WTC11 (cell line): ENCODE results near the gene ACTA2. TPM values are rescaled to one million over a fixed set of nuclear protein-coding genes. Genes with fewer than 3 reads are reported as not detected.
A peak's percentile ranks its signal among the peaks of the same experiment; 100 is the strongest.

ENCODE experiments used
- ATAC-seq: fragments of 200-7000 bp; cut with Tn5 transposase; 2 replicates; pipeline ENCODE4 v1.10.0; 2021; ENCODE audit warnings: mild to moderate bottlenecking, moderate library complexity
- CTCF ChIA-PET: fragments of 300-600 bp; sonication (Branson Sonifier 250); formaldehyde crosslinking; loops from one replicate; lab custom pipeline; 2021; ENCODE audit warnings: antibody characterized with exemption; lab: Charles Lee
- POLR2A ChIA-PET: fragments of 350-600 bp; sonication (Branson Sonifier 250); formaldehyde crosslinking; loops from one replicate; lab custom pipeline; 2021; ENCODE audit warnings: antibody characterized with exemption; lab: Charles Lee
- DNase-seq: peaks from one replicate; pipeline ENCODE4 v3.0.0; 2021; ENCODE audit warnings: low spot score
- H3K27ac Mint-ChIP-seq: 2 replicates; pipeline ENCODE4 v1.8.0; 2021; ENCODE audit warnings: mixed read lengths
- H3K27me3 Mint-ChIP-seq: 2 replicates; pipeline ENCODE4 v1.8.0; 2021; ENCODE audit warnings: low read depth, mild to moderate bottlenecking, moderate library complexity, mixed read lengths
- H3K36me3 Mint-ChIP-seq: 2 replicates; pipeline ENCODE4 v1.8.0; 2021; ENCODE audit warnings: mixed read lengths
- H3K4me1 Mint-ChIP-seq: 2 replicates; pipeline ENCODE4 v1.8.0; 2022; ENCODE audit warnings: mixed read lengths
- H3K4me3 Mint-ChIP-seq: 2 replicates; pipeline ENCODE4 v1.8.0; 2021; ENCODE audit warnings: mild to moderate bottlenecking, moderate library complexity, mixed read lengths
- H3K9me3 Mint-ChIP-seq: 2 replicates; pipeline ENCODE4 v1.8.0; 2021; ENCODE audit warnings: mixed read lengths
- CBFB ChIP-seq: sonication (generic); formaldehyde crosslinking; IDR thresholded peaks from 2 replicates; pipeline ENCODE4 v1.8.1; 2022; ENCODE audit warnings: mild to moderate bottlenecking, low read depth, missing genetic modification reagents
- ESRRA ChIP-seq: sonication (generic); formaldehyde crosslinking; IDR thresholded peaks from 2 replicates; pipeline ENCODE4 v1.8.1; 2022; ENCODE audit warnings: mild to moderate bottlenecking, missing genetic modification reagents, borderline replicate concordance
- FOXK1 ChIP-seq: sonication (generic); formaldehyde crosslinking; IDR thresholded peaks from 2 replicates; pipeline ENCODE4 v1.8.0; 2022; ENCODE audit warnings: mild to moderate bottlenecking, moderate library complexity, missing genetic modification reagents
- FOXP1 ChIP-seq: sonication (generic); formaldehyde crosslinking; IDR thresholded peaks from 2 replicates; pipeline ENCODE4 v1.8.0; 2022; ENCODE audit warnings: missing genetic modification reagents, mild to moderate bottlenecking, moderate library complexity, borderline replicate concordance
- GTF2I ChIP-seq: fragments of 250-450 bp; sonication (Bioruptor Pico); conservative IDR thresholded peaks from 2 replicates; pipeline ENCODE4 v1.4.0; 2021; ENCODE audit warnings: mild to moderate bottlenecking
- MYBL2 ChIP-seq: sonication (generic); formaldehyde crosslinking; IDR thresholded peaks from 2 replicates; pipeline ENCODE4 v1.8.1; 2023; ENCODE audit warnings: mild to moderate bottlenecking, moderate library complexity, missing genetic modification reagents
- NR2C2 ChIP-seq: sonication (generic); formaldehyde crosslinking; IDR thresholded peaks from 2 replicates; pipeline ENCODE4 v1.8.0; 2022; ENCODE audit warnings: mild to moderate bottlenecking, missing genetic modification reagents
- OVOL2 ChIP-seq: fragments of 250-450 bp; sonication (Bioruptor Pico); IDR thresholded peaks from 2 replicates; pipeline ENCODE4 v1.9.0; 2021; ENCODE audit warnings: mild to moderate bottlenecking, borderline replicate concordance
- SP1 ChIP-seq: sonication (generic); formaldehyde crosslinking; conservative IDR thresholded peaks from 2 replicates; pipeline ENCODE4 v1.8.1; 2022; ENCODE audit warnings: missing genetic modification reagents
- ZNF121 ChIP-seq: sonication (generic); formaldehyde crosslinking; IDR thresholded peaks from 2 replicates; pipeline ENCODE4 v1.8.0; 2023; ENCODE audit warnings: missing genetic modification reagents
- ZNF396 ChIP-seq: fragments of 250-450 bp; sonication (Bioruptor Pico); IDR thresholded peaks from 2 replicates; pipeline ENCODE4 v1.8.0; 2021; ENCODE audit warnings: mild to moderate bottlenecking, moderate library complexity, borderline replicate concordance
- ZNF423 ChIP-seq: fragments of 250-450 bp; sonication (Bioruptor Pico); IDR thresholded peaks from 2 replicates; pipeline ENCODE4 v2.1.2; 2022; ENCODE audit warnings: mild to moderate bottlenecking, moderate library complexity
- total RNA-seq: library from RNA; stranded (reverse); gene quantifications from 3 replicates; pipeline ENCODE4 v1.2.3, GENCODE V29; 2021
- TF ChIP-seq, protein P1 (sequence below): fragments of 250-450 bp; sonication (Bioruptor Pico); conservative IDR thresholded peaks from 2 replicates; pipeline ENCODE4 v1.9.0; 2021; ENCODE audit warnings: mild to moderate bottlenecking
- TF ChIP-seq, protein P2 (sequence below): fragments of 250-450 bp; sonication (Bioruptor Pico); IDR thresholded peaks from 2 replicates; pipeline ENCODE4 v1.9.0; 2021; ENCODE audit warnings: mild to moderate bottlenecking
- TF ChIP-seq, protein P3 (sequence below): sonication (generic); formaldehyde crosslinking; IDR thresholded peaks from 2 replicates; pipeline ENCODE4 v1.8.1; 2022; ENCODE audit warnings: mild to moderate bottlenecking, missing genetic modification reagents, moderate library complexity, borderline replicate concordance
- TF ChIP-seq, protein P4 (sequence below): sonication (generic); formaldehyde crosslinking; IDR thresholded peaks from 2 replicates; pipeline ENCODE4 v1.8.1; 2023; ENCODE audit warnings: mild to moderate bottlenecking, missing genetic modification reagents
- TF ChIP-seq, protein P5 (sequence below): sonication (generic); formaldehyde crosslinking; IDR thresholded peaks from 2 replicates; pipeline ENCODE4 v1.8.1; 2022; ENCODE audit warnings: missing genetic modification reagents, borderline replicate concordance
- TF ChIP-seq, protein P6 (sequence below): sonication (generic); formaldehyde crosslinking; IDR thresholded peaks from 2 replicates; pipeline ENCODE4 v1.8.1; 2022; ENCODE audit warnings: mild to moderate bottlenecking, moderate library complexity, missing genetic modification reagents
- TF ChIP-seq, protein P7 (sequence below): sonication (generic); formaldehyde crosslinking; conservative IDR thresholded peaks from 2 replicates; pipeline ENCODE4 v1.8.1; 2022; ENCODE audit warnings: mild to moderate bottlenecking, missing genetic modification reagents
- TF ChIP-seq, protein P8 (sequence below): sonication (generic); formaldehyde crosslinking; IDR thresholded peaks from 2 replicates; pipeline ENCODE4 v1.8.1; 2023; ENCODE audit warnings: mild to moderate bottlenecking, moderate library complexity, missing genetic modification reagents

The ACTA2 gene
- total RNA-seq, 1 experiment from 2014 or later, result 4.4 TPM

DNA sequence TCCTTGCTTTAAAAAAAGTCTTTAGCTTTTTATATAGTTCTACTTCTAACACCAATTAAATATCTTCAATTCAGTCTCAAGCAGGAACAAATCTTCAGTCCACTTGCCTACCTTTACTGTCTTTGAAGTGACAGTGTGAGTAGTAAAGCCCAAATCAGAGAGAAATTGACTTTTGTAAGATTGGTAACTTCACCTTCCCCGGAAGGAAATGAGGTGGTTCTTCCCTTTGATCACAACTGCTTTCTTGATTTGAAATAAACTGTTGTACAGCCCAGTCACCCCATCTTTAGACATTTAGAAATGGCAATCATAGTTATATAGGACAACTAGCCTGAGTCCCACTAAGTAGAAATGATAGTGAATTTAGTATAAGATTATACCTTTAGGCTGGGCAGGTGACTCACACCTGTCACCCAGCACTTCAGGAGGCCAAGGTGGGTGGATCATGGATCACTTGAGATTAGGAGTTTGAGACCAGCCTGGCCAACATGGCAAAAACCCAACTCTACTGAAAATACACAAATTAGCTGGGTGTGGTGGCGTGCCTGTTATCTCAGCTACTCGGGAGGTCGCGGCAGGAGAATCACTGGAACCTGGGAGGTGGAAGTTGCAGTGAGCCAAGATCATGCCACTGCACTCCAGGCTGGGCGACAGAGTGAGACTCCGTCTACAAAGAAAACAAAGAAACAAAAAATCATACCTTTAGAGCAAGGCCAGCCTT lies 42.7 kb upstream of the ACTA2 start (continued):
- TF ChIP-seq, protein P1, sequence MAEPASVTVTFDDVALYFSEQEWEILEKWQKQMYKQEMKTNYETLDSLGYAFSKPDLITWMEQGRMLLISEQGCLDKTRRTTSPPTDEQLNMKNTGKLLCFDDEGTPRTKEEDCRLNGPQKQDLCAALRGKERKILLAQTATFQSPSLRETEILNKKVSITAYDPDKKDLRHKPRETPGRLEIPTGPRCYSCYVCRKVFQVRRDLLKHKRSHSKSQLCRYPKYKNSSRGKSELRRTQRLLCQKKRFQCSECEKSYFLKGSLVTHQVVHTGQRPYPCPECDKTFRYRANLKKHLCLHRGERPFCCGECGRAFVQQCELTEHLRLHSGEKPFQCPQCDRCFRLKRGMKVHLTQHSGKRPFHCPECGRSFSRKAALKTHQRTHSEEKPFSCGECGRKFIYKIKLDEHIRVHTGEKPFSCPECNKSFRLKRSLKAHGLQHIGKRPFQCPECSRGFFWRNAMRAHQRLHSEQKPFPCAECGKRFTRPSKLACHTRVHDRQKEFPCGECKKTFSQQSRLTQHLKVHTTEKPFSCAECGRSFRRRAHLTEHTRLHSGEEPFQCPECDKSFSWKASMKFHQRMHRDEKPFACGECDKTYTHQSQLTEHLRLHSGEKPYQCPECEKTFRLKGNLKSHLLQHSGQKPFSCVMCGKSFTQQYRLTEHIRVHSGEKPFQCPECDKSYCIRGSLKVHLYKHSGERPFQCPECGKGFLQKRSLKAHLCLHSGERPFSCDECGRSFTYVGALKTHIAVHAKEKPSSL (CRISPR knock-in tag), result no peak
- TF ChIP-seq ESRRA (CRISPR knock-in tag) (no peak), MYBL2 (CRISPR knock-in tag) (no peak), ZNF121 (no peak), GTF2I (CRISPR knock-in tag) (no peak)
- TF ChIP-seq, protein P2, sequence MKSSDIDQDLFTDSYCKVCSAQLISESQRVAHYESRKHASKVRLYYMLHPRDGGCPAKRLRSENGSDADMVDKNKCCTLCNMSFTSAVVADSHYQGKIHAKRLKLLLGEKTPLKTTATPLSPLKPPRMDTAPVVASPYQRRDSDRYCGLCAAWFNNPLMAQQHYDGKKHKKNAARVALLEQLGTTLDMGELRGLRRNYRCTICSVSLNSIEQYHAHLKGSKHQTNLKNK, result no peak
- TF ChIP-seq, protein P3, sequence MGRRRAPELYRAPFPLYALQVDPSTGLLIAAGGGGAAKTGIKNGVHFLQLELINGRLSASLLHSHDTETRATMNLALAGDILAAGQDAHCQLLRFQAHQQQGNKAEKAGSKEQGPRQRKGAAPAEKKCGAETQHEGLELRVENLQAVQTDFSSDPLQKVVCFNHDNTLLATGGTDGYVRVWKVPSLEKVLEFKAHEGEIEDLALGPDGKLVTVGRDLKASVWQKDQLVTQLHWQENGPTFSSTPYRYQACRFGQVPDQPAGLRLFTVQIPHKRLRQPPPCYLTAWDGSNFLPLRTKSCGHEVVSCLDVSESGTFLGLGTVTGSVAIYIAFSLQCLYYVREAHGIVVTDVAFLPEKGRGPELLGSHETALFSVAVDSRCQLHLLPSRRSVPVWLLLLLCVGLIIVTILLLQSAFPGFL (CRISPR knock-in tag), result no peak

DNA sequence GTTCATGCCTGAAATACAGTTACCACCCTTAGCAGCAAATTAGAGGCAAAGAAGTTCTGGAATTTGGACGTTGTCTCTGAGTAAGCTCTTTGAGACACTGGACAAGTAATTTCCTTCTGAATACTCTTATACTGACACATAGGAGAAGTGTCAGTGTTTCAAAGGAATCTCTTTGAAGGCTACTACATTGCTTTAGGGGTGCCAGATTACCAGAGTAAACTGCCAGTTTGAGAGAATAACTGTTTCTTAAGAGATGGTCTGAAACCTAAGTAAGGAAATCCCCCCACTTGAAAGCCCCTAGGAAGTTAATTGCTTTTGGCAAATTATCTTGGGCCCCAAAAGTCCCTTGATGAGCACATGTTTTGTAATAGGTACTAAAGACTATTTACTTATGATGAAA lies 41.4 kb upstream of the ACTA2 start:
- ChIA-PET CTCF (interaction anchor here (4.9 kb wide), 1 partner anchor 60 kb away, joined by 58 read pairs; no protein-coding TSS in a partner anchor), POLR2A (no interaction called here)
- Mint-ChIP-seq H3K4me3 (no peak overlapping the region), H3K4me1 (peaks cover 29% of the 10 kb centered on the region), H3K27ac (no peak overlapping the region), H3K36me3 (no peaks in the 10 kb centered on the region), H3K27me3 (peaks cover 33% of the 10 kb centered on the region), H3K9me3 (no peaks in the 10 kb centered on the region)
- DNase-seq (no peak), ATAC-seq (no peak)
- TF ChIP-seq SP1 (CRISPR knock-in tag) (no peak), ZNF396 (CRISPR knock-in tag) (no peak), FOXP1 (CRISPR knock-in tag) (no peak)
- TF ChIP-seq, protein P4, sequence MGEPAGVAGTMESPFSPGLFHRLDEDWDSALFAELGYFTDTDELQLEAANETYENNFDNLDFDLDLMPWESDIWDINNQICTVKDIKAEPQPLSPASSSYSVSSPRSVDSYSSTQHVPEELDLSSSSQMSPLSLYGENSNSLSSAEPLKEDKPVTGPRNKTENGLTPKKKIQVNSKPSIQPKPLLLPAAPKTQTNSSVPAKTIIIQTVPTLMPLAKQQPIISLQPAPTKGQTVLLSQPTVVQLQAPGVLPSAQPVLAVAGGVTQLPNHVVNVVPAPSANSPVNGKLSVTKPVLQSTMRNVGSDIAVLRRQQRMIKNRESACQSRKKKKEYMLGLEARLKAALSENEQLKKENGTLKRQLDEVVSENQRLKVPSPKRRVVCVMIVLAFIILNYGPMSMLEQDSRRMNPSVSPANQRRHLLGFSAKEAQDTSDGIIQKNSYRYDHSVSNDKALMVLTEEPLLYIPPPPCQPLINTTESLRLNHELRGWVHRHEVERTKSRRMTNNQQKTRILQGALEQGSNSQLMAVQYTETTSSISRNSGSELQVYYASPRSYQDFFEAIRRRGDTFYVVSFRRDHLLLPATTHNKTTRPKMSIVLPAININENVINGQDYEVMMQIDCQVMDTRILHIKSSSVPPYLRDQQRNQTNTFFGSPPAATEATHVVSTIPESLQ, result no peak
- TF ChIP-seq, protein P3 (CRISPR knock-in tag), result no peak

DNA sequence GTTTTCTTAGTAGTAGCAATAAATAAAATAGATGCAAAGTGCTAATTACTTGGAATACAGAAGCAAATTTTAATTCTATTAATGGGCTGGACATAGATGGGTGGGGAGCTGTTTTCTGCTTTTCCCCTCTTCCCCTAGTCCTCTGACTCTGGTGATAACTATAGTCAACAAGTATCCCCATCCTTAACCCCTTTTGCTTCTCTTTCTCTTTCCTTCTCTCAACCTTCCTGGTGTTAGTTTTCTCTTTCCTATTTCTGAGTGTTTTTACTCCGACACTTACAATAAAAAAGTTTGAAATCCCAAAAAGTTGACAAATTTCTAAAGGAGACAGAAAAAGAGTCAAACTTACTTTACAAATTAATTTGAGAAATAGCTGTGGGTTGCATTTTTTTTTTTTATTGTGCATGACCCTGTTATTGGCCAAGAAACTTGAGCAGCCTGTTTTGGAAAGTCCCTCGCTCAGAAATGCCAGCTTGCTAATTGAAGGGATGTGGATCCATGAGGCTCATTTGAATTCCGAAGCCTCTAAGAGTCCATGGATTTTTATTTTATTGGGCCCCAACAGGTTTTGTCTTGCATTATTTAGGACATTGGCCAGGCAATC lies 40.5 kb upstream of the ACTA2 start:
- Mint-ChIP-seq H3K27me3 (peaks cover 36% of the 10 kb centered on the region), H3K4me1 (peaks cover 29% of the 10 kb centered on the region), H3K36me3 (no peaks in the 10 kb centered on the region), H3K27ac (no peak overlapping the region), H3K4me3 (peak overlapping the region; percentile 54), H3K9me3 (no peaks in the 10 kb centered on the region)
- DNase-seq (no peak), ATAC-seq (no peak)
- POLR2A ChIA-PET, result no interaction called here
- CTCF ChIA-PET, result interaction anchor here (0.6 to 4.9 kb wide), 3 partner anchors 59 to 265 kb away, joined by 3 to 58 read pairs (median 4); no protein-coding TSS in a partner anchor
- TF ChIP-seq NR2C2 (CRISPR knock-in tag) (no peak), CBFB (CRISPR knock-in tag) (no peak), FOXK1 (CRISPR knock-in tag) (no peak), GTF2I (CRISPR knock-in tag) (no peak), OVOL2 (no peak), ZNF423 (CRISPR knock-in tag) (no peak)
- TF ChIP-seq, protein P5, sequence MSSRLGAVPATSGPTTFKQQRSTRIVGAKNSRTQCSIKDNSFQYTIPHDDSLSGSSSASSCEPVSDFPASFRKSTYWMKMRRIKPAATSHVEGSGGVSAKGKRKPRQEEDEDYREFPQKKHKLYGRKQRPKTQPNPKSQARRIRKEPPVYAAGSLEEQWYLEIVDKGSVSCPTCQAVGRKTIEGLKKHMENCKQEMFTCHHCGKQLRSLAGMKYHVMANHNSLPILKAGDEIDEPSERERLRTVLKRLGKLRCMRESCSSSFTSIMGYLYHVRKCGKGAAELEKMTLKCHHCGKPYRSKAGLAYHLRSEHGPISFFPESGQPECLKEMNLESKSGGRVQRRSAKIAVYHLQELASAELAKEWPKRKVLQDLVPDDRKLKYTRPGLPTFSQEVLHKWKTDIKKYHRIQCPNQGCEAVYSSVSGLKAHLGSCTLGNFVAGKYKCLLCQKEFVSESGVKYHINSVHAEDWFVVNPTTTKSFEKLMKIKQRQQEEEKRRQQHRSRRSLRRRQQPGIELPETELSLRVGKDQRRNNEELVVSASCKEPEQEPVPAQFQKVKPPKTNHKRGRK (CRISPR knock-in tag), result no peak
- TF ChIP-seq, protein P6, sequence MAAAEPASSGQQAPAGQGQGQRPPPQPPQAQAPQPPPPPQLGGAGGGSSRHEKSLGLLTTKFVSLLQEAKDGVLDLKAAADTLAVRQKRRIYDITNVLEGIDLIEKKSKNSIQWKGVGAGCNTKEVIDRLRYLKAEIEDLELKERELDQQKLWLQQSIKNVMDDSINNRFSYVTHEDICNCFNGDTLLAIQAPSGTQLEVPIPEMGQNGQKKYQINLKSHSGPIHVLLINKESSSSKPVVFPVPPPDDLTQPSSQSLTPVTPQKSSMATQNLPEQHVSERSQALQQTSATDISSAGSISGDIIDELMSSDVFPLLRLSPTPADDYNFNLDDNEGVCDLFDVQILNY (CRISPR knock-in tag), result no peak
- TF ChIP-seq, protein P7, sequence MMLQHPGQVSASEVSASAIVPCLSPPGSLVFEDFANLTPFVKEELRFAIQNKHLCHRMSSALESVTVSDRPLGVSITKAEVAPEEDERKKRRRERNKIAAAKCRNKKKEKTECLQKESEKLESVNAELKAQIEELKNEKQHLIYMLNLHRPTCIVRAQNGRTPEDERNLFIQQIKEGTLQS, result no peak
- TF ChIP-seq, protein P8, sequence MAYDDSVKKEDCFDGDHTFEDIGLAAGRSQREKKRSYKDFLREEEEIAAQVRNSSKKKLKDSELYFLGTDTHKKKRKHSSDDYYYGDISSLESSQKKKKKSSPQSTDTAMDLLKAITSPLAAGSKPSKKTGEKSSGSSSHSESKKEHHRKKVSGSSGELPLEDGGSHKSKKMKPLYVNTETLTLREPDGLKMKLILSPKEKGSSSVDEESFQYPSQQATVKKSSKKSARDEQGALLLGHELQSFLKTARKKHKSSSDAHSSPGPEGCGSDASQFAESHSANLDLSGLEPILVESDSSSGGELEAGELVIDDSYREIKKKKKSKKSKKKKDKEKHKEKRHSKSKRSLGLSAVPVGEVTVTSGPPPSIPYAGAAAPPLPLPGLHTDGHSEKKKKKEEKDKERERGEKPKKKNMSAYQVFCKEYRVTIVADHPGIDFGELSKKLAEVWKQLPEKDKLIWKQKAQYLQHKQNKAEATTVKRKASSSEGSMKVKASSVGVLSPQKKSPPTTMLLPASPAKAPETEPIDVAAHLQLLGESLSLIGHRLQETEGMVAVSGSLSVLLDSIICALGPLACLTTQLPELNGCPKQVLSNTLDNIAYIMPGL, result no peak
